Fibroblast of lung (primary cell): ENCODE data around the gene STIM1. TPM values are rescaled to one million over a fixed set of nuclear protein-coding genes. Genes with fewer than 3 reads are reported as not detected.

Experiments used
- DNase-seq, 2 donors: peaks; one replicate each; pipeline versions ENCODE4 v3.0.0 to v3.0.0-alpha.2; 2010; ENCODE audit warnings: low read depth in 2 of 2
- H2AFZ ChIP-seq: 2 replicates; pipeline ENCODE4 v1.5.1; 2012; ENCODE audit warnings: low read length, control low read depth, inconsistent platforms
- H3K27ac ChIP-seq: 2 replicates; pipeline ENCODE4 v1.5.1; 2011; ENCODE audit warnings: low read length, control low read depth; ENCODE audit not compliant: insufficient read depth
- H3K27me3 ChIP-seq: 2 replicates; pipeline ENCODE4 v1.5.1; 2011; ENCODE audit warnings: mild to moderate bottlenecking, low read length; ENCODE audit not compliant: control insufficient read depth, insufficient read depth
- H3K36me3 ChIP-seq: 2 replicates; pipeline ENCODE4 v1.5.1; 2011; ENCODE audit warnings: low read length; ENCODE audit not compliant: control insufficient read depth, insufficient read depth
- H3K4me1 ChIP-seq: 2 replicates; pipeline ENCODE4 v1.5.1; 2011; ENCODE audit warnings: low read length; ENCODE audit not compliant: control insufficient read depth, insufficient read depth; ENCODE audit errors: extremely low read depth
- H3K4me2 ChIP-seq: 2 replicates; pipeline ENCODE4 v1.5.1; 2011; ENCODE audit warnings: low read length, control low read depth; ENCODE audit not compliant: insufficient read depth; ENCODE audit errors: extremely low read depth
- H3K4me3 ChIP-seq, 4 experiments: fragments of 200-600 bp in 1 of 4; sonication (generic) in 1 of 4; replicated peaks in 1 of 4; 2 replicates each; pipeline ENCODE4 v1.5.1; 2011 to 2016; ENCODE audit warnings: low read length in 4 of 4, low read depth in 3 of 4, mild to moderate bottlenecking in 3 of 4, control low read depth in 2 of 4, inconsistent platforms in 1 of 4, mixed read lengths in 1 of 4; ENCODE audit not compliant: insufficient read depth in 1 of 4; ENCODE audit errors: control extremely low read depth in 1 of 4
- H3K79me2 ChIP-seq: 2 replicates; pipeline ENCODE4 v1.5.1; 2012; ENCODE audit warnings: mild to moderate bottlenecking, low read length, inconsistent platforms; ENCODE audit not compliant: control insufficient read depth, insufficient read depth
- H3K9ac ChIP-seq: 2 replicates; pipeline ENCODE4 v1.5.1; 2011; ENCODE audit warnings: mild to moderate bottlenecking, low read length, control low read depth; ENCODE audit not compliant: insufficient read depth
- H3K9me3 ChIP-seq: 2 replicates; pipeline ENCODE4 v1.5.1; 2012; ENCODE audit warnings: low read depth, low read length; ENCODE audit not compliant: control insufficient read depth, insufficient read depth
- H4K20me1 ChIP-seq: 2 replicates; pipeline ENCODE4 v1.5.1; 2011; ENCODE audit warnings: low read length; ENCODE audit not compliant: control insufficient read depth, insufficient read depth; ENCODE audit errors: extremely low read depth
- EZH2 ChIP-seq: IDR thresholded peaks from 2 replicates; pipeline ENCODE4 v1.5.1; 2012; ENCODE audit warnings: low read length, control low read depth, mild to moderate bottlenecking; ENCODE audit errors: missing control alignments
- polyA plus RNA-seq, 2 donors: library from polyadenylated mRNA; depleted of rRNA in 1 of 2; stranded (reverse) in 1 of 2; unstranded in 1 of 2; fragments of >200 nt; gene quantifications; 2 replicates each; pipeline ENCODE4 v1.2.1, GENCODE V29; 2011 to 2012; ENCODE audit warnings: missing spikeins in 1 of 2
- total RNA-seq: library from RNA; depleted of rRNA; stranded (reverse); fragments of >200 nt; gene quantifications from 2 replicates; pipeline ENCODE4 v1.2.1, GENCODE V29; 2014
- TF ChIP-seq, protein P1 (sequence below), 2 donors: IDR thresholded peaks in 1 of 2; conservative IDR thresholded peaks in 1 of 2; 1 replicate in 1 of 2; 2 replicates in 1 of 2; pipeline ENCODE4 v1.5.1; 2011 to 2012; ENCODE audit warnings: low read length in 2 of 2, control low read depth in 1 of 2, inconsistent platforms in 1 of 2, low read depth in 1 of 2, mild to moderate bottlenecking in 1 of 2

STIM1 gene
- total and polyA plus RNA-seq, 2 donors (not counting 1 experiment from before 2014, with no cell fraction given) = 38.1 to 44.6 TPM

DNA sequence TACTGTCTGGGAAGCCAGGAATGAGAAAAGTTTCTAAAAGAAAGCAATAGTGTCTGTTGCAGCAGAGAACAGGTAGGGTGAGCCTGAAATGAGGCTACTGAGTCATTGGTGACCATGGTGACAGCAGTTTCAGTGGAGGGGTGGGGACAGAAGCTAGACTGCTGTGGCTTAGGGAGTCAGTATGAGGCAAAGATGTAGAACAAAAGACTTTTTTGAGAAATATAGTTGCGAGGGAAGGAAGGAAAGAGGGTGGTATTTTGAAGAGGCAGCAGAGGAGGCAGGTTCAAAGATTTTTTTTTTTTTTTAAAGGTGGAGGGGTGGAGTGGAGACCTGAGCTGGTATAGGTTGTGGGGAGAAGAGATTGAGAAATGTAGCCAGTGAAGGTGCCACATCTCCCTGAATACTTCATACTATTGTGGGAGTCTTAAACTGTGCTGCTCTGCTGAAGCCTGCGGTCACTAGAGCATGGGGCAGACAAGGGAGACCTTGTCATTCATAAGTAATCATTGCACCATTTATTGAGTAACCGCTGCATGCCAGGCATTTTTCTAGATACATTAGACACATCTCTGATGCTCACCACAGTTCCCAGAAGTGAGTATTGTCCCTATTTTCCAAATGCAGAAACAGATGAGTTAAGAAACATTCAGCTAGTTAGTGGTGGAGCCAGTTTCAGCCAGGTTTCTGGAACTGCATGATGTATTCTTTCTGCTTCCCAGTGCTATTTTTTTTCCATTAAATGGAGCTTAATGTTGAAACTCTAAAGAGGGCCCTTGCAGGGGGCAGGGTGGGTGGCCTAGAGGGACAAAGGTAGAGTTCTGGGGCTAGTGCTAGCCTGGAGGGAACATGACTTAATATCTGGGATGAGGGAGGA, 49.9 kb downstream of the STIM1 start:
- Histone ChIP-seq H4K20me1 (no peaks in the 10 kb centered on the region), H3K4me2 (no peak overlapping the region), H3K9me3 (no peaks in the 10 kb centered on the region), H3K4me3 (no peak overlapping the region), H3K27me3 (no peaks in the 10 kb centered on the region), H3K27ac (no peak overlapping the region), H3K4me1 (peaks cover 5% of the 10 kb centered on the region), H3K79me2 (no peaks in the 10 kb centered on the region), H3K9ac (no peak overlapping the region), H3K36me3 (no peaks in the 10 kb centered on the region), H2AFZ (no peak overlapping the region)
- DNase-seq = peak; percentile 76 to 81
- TF ChIP-seq EZH2 = no peak
- TF ChIP-seq, protein P1, sequence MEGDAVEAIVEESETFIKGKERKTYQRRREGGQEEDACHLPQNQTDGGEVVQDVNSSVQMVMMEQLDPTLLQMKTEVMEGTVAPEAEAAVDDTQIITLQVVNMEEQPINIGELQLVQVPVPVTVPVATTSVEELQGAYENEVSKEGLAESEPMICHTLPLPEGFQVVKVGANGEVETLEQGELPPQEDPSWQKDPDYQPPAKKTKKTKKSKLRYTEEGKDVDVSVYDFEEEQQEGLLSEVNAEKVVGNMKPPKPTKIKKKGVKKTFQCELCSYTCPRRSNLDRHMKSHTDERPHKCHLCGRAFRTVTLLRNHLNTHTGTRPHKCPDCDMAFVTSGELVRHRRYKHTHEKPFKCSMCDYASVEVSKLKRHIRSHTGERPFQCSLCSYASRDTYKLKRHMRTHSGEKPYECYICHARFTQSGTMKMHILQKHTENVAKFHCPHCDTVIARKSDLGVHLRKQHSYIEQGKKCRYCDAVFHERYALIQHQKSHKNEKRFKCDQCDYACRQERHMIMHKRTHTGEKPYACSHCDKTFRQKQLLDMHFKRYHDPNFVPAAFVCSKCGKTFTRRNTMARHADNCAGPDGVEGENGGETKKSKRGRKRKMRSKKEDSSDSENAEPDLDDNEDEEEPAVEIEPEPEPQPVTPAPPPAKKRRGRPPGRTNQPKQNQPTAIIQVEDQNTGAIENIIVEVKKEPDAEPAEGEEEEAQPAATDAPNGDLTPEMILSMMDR (conservative IDR thresholded peaks at IDR 0.05 in 1 of 2, IDR thresholded peaks at IDR 0.05 in 1 of 2; ENCODE audit: low read depth in 1 of 2, low read length in 2 of 2) = no peak

DNA sequence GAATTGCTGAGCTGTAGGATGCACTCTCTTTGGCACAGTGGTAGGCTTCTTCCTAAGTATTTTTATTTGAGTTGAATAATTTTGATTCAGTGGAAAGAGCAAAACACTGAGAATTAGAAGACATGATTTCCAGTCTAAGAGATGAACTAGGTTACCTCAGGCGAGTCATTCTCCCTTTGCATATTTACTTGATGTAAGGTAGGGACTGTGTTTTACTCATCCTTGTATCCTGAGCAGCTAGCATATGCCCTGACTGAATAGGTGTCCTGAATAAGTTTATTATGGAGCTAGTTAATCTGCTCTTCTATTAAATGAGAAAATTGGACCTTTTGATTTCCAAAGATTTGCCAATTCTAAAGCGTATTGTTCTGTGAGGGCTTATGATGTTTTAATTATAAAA, 50.7 kb downstream of the STIM1 start:
- H4K20me1 ChIP-seq = no peaks in the 10 kb centered on the region
- H3K4me1 ChIP-seq = peaks cover 5% of the 10 kb centered on the region
- no peak overlapping the region for H3K27ac ChIP-seq
- H2AFZ ChIP-seq = no peak overlapping the region
- TF ChIP-seq, protein P1 (conservative IDR thresholded peaks at IDR 0.05 in 1 of 2, IDR thresholded peaks at IDR 0.05 in 1 of 2; ENCODE audit: low read depth in 1 of 2, low read length in 2 of 2) = no peak
- TF ChIP-seq EZH2 = no peak
- H3K79me2 ChIP-seq = no peaks in the 10 kb centered on the region
- peak in 1 of 2 donors; percentile 7 for DNase-seq
- no peaks in the 10 kb centered on the region for H3K27me3 ChIP-seq
- no peak overlapping the region for H3K4me2 ChIP-seq
- H3K9me3 ChIP-seq = no peaks in the 10 kb centered on the region
- H3K4me3 ChIP-seq = no peak overlapping the region
- H3K9ac ChIP-seq = no peak overlapping the region
- H3K36me3 ChIP-seq = no peaks in the 10 kb centered on the region

DNA sequence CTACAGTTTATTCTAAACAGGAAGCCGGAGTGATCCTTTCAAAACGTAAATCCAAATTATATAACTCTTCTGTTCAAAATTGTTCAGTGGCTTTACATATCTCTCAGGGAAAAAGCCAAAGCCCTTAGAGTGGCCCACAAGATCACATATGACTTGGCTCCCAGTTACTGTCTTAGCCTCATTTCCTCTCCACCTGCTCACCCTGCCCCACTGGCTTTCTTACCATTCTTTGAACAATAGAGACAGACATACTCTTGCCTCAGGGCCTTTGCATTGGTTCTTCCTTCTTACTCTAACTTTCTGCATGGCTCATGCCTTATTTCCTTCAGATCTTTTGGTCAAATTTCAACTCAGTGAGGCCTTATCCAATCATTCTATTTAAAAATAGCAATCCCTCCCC, 52.1 kb downstream of the STIM1 start:
- Histone ChIP-seq H3K4me3 (no peak overlapping the region), H3K27ac (no peak overlapping the region), H3K9ac (no peak overlapping the region), H3K36me3 (no peaks in the 10 kb centered on the region), H3K79me2 (no peaks in the 10 kb centered on the region), H2AFZ (no peak overlapping the region), H3K27me3 (no peaks in the 10 kb centered on the region), H4K20me1 (no peaks in the 10 kb centered on the region), H3K9me3 (no peaks in the 10 kb centered on the region), H3K4me2 (no peak overlapping the region), H3K4me1 (peaks cover 5% of the 10 kb centered on the region)
- TF ChIP-seq, protein P1 (conservative IDR thresholded peaks at IDR 0.05 in 1 of 2, IDR thresholded peaks at IDR 0.05 in 1 of 2; ENCODE audit: low read depth in 1 of 2, low read length in 2 of 2) = no peak
- TF ChIP-seq EZH2 = no peak
- no peak for DNase-seq
